ENCODE data around the gene PADI3.

Gene PADI3

GRCh38 chr1:17276568-17276967, 27.7 kb downstream of the PADI3 start:
- no peak for DNase-seq

GRCh38 chr1:17277511-17278159, 28.7 kb downstream of the PADI3 start:
- no peak for DNase-seq

GRCh38 chr1:17278996-17279830, 30.3 kb downstream of the PADI3 start:
- DNase-seq: no peak

GRCh38 chr1:17280436-17280835, 31.5 kb downstream of the PADI3 start:
- no peak for DNase-seq

- DNase-seq: no peak
Observed at GRCh38 chr1:17280894-17281293, 32.0 kb downstream of the PADI3 start.

GRCh38 chr1:17281775-17282181, 32.9 kb downstream of the PADI3 start:
- no peak for DNase-seq

- DNase-seq: no peak
Observed at GRCh38 chr1:17282836-17283235, 33.9 kb downstream of the PADI3 start.

- DNase-seq: no peak
Observed at GRCh38 chr1:17286646-17287045, 37.7 kb downstream of the PADI3 start.

GRCh38 chr1:17287130-17287776, 38.4 kb downstream of the PADI3 start:
- DNase-seq: no peak

- no peak for DNase-seq
Observed at GRCh38 chr1:17289721-17290120, 40.8 kb downstream of the PADI3 start.

GRCh38 chr1:17290553-17290952, 41.7 kb downstream of the PADI3 start:
- DNase-seq: no peak

- DNase-seq: no peak
Observed at GRCh38 chr1:17292299-17293160, 43.6 kb downstream of the PADI3 start.

GRCh38 chr1:17293681-17294425, 45.0 kb downstream of the PADI3 start:
- DNase-seq: no peak

GRCh38 chr1:17295292-17295691, 46.4 kb downstream of the PADI3 start:
- DNase-seq: no peak

- DNase-seq: no peak
Observed at GRCh38 chr1:17296086-17296485, 47.2 kb downstream of the PADI3 start.

- DNase-seq: no peak
Observed at GRCh38 chr1:17297991-17298390, 49.1 kb downstream of the PADI3 start.

GRCh38 chr1:17301767-17302166, 52.9 kb downstream of the PADI3 start:
- DNase-seq: no peak

- no peak for DNase-seq
Observed at GRCh38 chr1:17304151-17304825, 55.4 kb downstream of the PADI3 start.

GRCh38 chr1:17304826-17305175, 55.9 kb downstream of the PADI3 start:
- no peak for DNase-seq

- DNase-seq: no peak
Observed at GRCh38 chr1:17305576-17306095, 56.7 kb downstream of the PADI3 start.

GRCh38 chr1:17306407-17306806, 57.5 kb downstream of the PADI3 start:
- no peak for DNase-seq
